Mesothelial cell of epicardium (in vitro differentiated cells): ENCODE data around the gene PTPRG. TPM values are rescaled to one million over a fixed set of nuclear protein-coding genes. Genes with fewer than 3 reads are reported as not detected.

Experiments used
- DNase-seq, 2 experiments: peaks; one replicate each; pipeline ENCODE4 v3.0.0; 2021; ENCODE audit warnings: low spot score in 2 of 2; ENCODE audit not compliant: unreplicated experiment in 2 of 2
- H3K27ac Mint-ChIP-seq: 2 replicates; pipeline ENCODE4 v1.8.0; 2021; ENCODE audit warnings: mixed read lengths
- H3K27me3 Mint-ChIP-seq: 2 replicates; pipeline ENCODE4 v1.8.0; 2021; ENCODE audit warnings: low read depth, mixed read lengths
- H3K36me3 Mint-ChIP-seq: 2 replicates; pipeline ENCODE4 v1.8.0; 2021; ENCODE audit warnings: mixed read lengths
- H3K4me1 Mint-ChIP-seq: 2 replicates; pipeline ENCODE4 v1.8.0; 2021; ENCODE audit warnings: mixed read lengths
- H3K4me3 Mint-ChIP-seq: 2 replicates; pipeline ENCODE4 v1.8.0; 2021; ENCODE audit warnings: mild to moderate bottlenecking, moderate library complexity, mixed read lengths
- H3K9me3 Mint-ChIP-seq: 2 replicates; pipeline ENCODE4 v1.8.0; 2021; ENCODE audit warnings: mixed read lengths
- total RNA-seq: library from RNA; stranded (reverse); gene quantifications from 3 replicates; pipeline ENCODE4 v1.2.1, GENCODE V29; 2021
- TF ChIP-seq, protein P1 (sequence below): fragments of 200-600 bp; sonication (generic); IDR thresholded peaks from one replicate; pipeline ENCODE4 v1.5.0; 2021; ENCODE audit warnings: antibody characterized with exemption; ENCODE audit not compliant: unreplicated experiment

PTPRG gene
- total RNA-seq, 1 donor from 2014 or later, result 40.4 TPM

DNA sequence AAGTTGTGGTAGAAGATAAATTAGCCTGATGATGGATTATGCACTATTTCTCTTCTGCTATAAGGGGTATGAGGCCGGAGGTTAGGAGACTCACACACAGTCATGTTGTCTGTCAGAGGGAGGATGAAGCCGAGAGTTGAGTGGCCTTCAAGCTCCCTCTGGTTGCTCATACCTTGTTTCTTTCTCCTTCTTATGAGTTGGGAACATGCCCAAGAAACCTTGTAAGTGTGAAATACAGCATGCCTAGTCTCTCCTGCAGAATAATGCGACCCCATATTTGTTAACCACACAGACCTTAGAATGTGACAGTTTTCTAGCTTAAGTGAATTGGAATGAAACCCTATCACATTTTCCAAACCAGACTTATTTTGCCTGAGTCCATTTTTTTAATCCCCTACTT lies 366.7 kb downstream of the PTPRG start:
- no peaks in the 10 kb centered on the region for H3K27me3 Mint-ChIP-seq
- H3K4me1 Mint-ChIP-seq, result peaks cover 19% of the 10 kb centered on the region
- TF ChIP-seq, protein P1, sequence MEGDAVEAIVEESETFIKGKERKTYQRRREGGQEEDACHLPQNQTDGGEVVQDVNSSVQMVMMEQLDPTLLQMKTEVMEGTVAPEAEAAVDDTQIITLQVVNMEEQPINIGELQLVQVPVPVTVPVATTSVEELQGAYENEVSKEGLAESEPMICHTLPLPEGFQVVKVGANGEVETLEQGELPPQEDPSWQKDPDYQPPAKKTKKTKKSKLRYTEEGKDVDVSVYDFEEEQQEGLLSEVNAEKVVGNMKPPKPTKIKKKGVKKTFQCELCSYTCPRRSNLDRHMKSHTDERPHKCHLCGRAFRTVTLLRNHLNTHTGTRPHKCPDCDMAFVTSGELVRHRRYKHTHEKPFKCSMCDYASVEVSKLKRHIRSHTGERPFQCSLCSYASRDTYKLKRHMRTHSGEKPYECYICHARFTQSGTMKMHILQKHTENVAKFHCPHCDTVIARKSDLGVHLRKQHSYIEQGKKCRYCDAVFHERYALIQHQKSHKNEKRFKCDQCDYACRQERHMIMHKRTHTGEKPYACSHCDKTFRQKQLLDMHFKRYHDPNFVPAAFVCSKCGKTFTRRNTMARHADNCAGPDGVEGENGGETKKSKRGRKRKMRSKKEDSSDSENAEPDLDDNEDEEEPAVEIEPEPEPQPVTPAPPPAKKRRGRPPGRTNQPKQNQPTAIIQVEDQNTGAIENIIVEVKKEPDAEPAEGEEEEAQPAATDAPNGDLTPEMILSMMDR, result no peak
- no peak overlapping the region for H3K4me3 Mint-ChIP-seq
- no peak for DNase-seq
- peak overlapping the region; percentile 40 for H3K27ac Mint-ChIP-seq
- H3K9me3 Mint-ChIP-seq, result no peaks in the 10 kb centered on the region
- H3K36me3 Mint-ChIP-seq, result no peaks in the 10 kb centered on the region

DNA sequence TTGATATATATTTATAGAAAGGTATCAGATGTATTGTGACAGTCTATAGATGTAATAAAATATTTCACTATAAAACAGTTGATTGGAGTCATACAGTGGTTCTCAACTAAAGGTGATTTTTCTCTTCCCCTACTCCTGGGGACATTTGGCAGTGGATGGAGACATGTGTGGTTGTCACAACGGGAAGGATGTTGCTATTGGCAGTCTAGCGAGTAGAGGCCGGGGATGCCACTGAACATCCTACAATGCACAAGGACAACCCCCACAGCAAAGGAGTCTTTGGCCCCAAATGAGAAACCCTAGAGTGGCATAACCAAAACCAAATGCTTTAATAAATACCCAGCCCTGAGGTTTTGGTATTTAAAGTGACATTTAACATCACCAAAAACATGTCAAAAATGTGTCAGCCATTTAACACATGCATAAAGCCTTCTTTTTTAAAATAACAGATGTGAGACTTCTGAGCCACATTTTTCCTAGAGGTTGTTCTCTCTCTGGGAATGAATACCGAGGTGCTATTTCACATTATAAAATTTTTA lies 367.5 kb downstream of the PTPRG start:
- H3K27ac Mint-ChIP-seq, result no peak overlapping the region
- no peak for DNase-seq
- H3K4me3 Mint-ChIP-seq, result no peak overlapping the region
- H3K27me3 Mint-ChIP-seq, result no peaks in the 10 kb centered on the region
- no peaks in the 10 kb centered on the region for H3K9me3 Mint-ChIP-seq
- H3K4me1 Mint-ChIP-seq, result peaks cover 19% of the 10 kb centered on the region
- TF ChIP-seq, protein P1, result no peak
- no peaks in the 10 kb centered on the region for H3K36me3 Mint-ChIP-seq

DNA sequence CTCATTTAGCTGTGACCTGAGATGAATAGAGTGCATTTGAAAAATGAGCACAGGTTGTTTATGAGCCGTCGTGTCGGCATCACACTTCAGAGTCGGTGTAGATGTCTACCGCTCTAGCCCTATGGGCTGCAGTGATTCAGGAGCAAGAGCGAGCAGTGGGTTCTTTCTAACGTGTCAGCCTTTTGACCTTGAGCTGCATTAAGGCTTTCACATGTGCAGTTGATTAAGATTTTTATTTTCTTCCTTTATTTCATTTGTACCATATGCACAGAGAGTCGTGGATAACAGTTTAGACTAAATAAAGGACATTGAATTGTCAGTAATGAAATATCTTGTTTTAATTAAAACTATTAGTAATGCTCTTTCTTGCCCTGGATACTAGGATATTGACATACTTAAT lies 368.2 kb downstream of the PTPRG start:
- Mint-ChIP-seq H3K4me3 (no peak overlapping the region), H3K27me3 (no peaks in the 10 kb centered on the region), H3K27ac (no peak overlapping the region), H3K4me1 (peaks cover 18% of the 10 kb centered on the region), H3K36me3 (peaks cover 4% of the 10 kb centered on the region), H3K9me3 (peaks cover 4% of the 10 kb centered on the region)
- TF ChIP-seq, protein P1, result no peak
- DNase-seq, result no peak

DNA sequence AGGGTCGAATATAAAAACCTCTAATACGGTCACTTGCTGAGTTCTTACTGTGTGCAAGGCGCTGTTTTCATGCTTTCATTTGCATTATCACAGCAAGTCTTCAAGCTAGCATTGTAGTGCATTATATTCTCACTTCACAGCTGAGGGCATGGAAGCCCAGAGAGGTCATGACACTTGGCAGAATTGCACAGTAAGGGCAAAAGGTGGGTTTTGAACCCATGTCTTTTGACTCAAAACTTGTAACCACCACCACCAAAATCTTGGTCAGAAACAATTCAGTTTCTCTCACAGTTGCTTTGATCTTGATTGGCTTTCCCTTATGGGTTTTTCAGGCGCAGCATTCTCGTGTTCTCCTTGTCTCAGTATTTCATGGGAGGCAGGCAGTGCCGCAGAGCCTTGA lies 371.1 kb downstream of the PTPRG start:
- Mint-ChIP-seq H3K9me3 (peaks cover 11% of the 10 kb centered on the region), H3K4me1 (peaks cover 15% of the 10 kb centered on the region), H3K27me3 (no peaks in the 10 kb centered on the region), H3K4me3 (no peak overlapping the region), H3K36me3 (peaks cover 11% of the 10 kb centered on the region), H3K27ac (no peak overlapping the region)
- TF ChIP-seq, protein P1, result no peak
- DNase-seq, result no peak

DNA sequence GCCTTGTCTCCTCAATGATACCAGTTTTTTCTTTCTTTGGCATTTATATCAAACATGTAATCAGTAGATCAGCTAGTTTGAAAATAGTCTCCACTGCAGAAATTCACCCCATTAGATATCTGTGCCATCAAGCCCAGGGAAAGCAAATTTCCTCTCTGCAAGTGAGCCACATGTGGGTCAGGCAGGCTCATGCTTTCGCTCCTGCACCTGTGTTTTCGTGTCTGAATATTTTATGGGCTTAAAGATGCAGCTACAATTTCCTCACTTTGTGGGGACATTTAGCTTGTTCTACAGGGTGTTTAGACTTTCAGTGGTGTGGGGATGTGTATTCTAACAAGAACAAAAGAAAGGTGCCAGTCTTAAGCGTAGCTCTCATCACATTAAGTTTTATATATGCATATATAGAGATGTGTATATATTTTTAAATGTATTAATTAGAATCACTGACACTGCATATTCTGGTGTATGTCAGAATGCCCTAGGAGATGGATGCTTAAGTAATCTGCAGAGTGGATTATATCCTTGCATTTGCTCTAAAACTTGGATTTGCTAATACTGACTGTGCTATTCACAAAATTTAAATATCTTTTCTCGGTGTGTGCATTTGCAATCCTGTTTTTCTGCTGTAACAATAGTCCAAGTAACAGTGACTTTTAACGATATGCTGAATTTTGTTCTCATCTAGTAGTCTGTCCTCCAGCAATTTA lies 372.6 kb downstream of the PTPRG start:
- H3K9me3 Mint-ChIP-seq, result peaks cover 11% of the 10 kb centered on the region
- no peak for DNase-seq
- H3K27ac Mint-ChIP-seq, result no peak overlapping the region
- TF ChIP-seq, protein P1, result no peak
- peaks cover 15% of the 10 kb centered on the region for H3K4me1 Mint-ChIP-seq
- H3K36me3 Mint-ChIP-seq, result peaks cover 11% of the 10 kb centered on the region
- H3K27me3 Mint-ChIP-seq, result no peaks in the 10 kb centered on the region
- H3K4me3 Mint-ChIP-seq, result no peak overlapping the region
